Testis (tissue), 3 donors: Measurements from ENCODE around the gene GJD4. TPM values are rescaled to one million over a fixed set of nuclear protein-coding genes. Genes with fewer than 3 reads are reported as not detected.

ENCODE experiments used
- DNase-seq: peaks from one replicate; pipeline ENCODE4 v3.0.0-alpha.2; 2019
- H3K27ac ChIP-seq, 2 donors: fragments of 200-600 bp; sonication (generic); one replicate each; pipeline ENCODE4 v1.5.1; 2019
- H3K27me3 ChIP-seq: fragments of 200-600 bp; sonication (generic); one replicate; pipeline ENCODE4 v1.5.1; 2019
- H3K36me3 ChIP-seq: fragments of 200-600 bp; sonication (generic); one replicate; pipeline ENCODE4 v1.5.1; 2017; ENCODE audit warnings: low read depth; ENCODE audit errors: missing control alignments
- H3K4me1 ChIP-seq: fragments of 200-600 bp; sonication (generic); one replicate; pipeline ENCODE4 v1.5.1; 2019
- H3K4me3 ChIP-seq, 2 donors: fragments of 200-600 bp; sonication (generic); one replicate each; pipeline ENCODE4 v1.5.1; 2017 to 2019
- H3K9me3 ChIP-seq: fragments of 200-600 bp; sonication (generic); one replicate; pipeline ENCODE4 v1.5.1; 2017
- CTCF ChIP-seq, 3 experiments: fragments of 450-650 bp in 2 of 3; fragments of 200-600 bp in 1 of 3; sonication (generic) in 1 of 3; IDR thresholded peaks; one replicate each; pipeline ENCODE4 v1.5.1; 2016 to 2019; ENCODE audit warnings: antibody characterized with exemption in 3 of 3, mild to moderate bottlenecking in 2 of 3, moderate library complexity in 1 of 3
- POLR2A ChIP-seq: fragments of 450-650 bp; IDR thresholded peaks from one replicate; pipeline ENCODE4 v1.6.1; 2017; ENCODE audit warnings: antibody characterized with exemption, mild to moderate bottlenecking, moderate library complexity
- WGBS, 2 donors: methylation state at CpG; one replicate each; pipeline ENCODE4 v1.1.5; 2018; 5-methylcytosine and 5-hydroxymethylcytosine counted together
- intact Hi-C: fragments of 100-400 bp; cut with DNase I; formaldehyde crosslinking; loops from one replicate; pipeline ENCODE4 v1.15.1; 2023; ENCODE audit warnings: low total_unique reads
- polyA plus RNA-seq: library from polyadenylated mRNA; stranded (reverse); fragments of 350-450 nt; fragmentation: Illumina TruSeq; extraction: RNeasy Lipid Tissue Mini Kit (QIAGEN cat#74804); gene quantifications from one replicate; pipeline ENCODE4 v1.2.3, GENCODE V29; 2014; ENCODE audit warnings: low read depth, low replicate concordance; ENCODE audit not compliant: insufficient read depth
- total RNA-seq, 2 donors: library from RNA; depleted of rRNA; stranded (reverse); fragments of >200 nt; gene quantifications; one replicate each; pipeline ENCODE4 v1.2.3, GENCODE V29; 2016

GJD4 gene
- total and polyA plus RNA-seq, 3 donors from 2014 or later = 0.31 TPM; not detected in 2

- intact Hi-C loops = no loop called here
- no peaks in the 10 kb centered on the region for H3K27me3 ChIP-seq
- peaks cover 3% of the 10 kb centered on the region for H3K4me1 ChIP-seq
- TF ChIP-seq POLR2A = no peak
- no peak for TF ChIP-seq CTCF (IDR thresholded peaks at IDR 0.05)
- H3K4me3 ChIP-seq = peak overlapping the region; percentile 77
- H3K36me3 ChIP-seq = no peaks in the 10 kb centered on the region
- 0% methylated on average over 31 of the region's 54 CpGs; no CpG with 5 or more reads in 1 of the 2 donors for whole genome bisulfite sequencing, 2 donors
- H3K9me3 ChIP-seq = no peaks in the 10 kb centered on the region
- no peak for DNase-seq
- H3K27ac ChIP-seq = peak overlapping the region; percentile 19 to 73
Observed at GRCh38 chr10:35641676-35642034, 36.5 kb downstream of the GJD4 start.

GRCh38 chr10:35642035-35642792 lies 37.1 kb downstream of the GJD4 start, which contains the start of gene FZD8:
Gene FZD8 (minus strand): TSS chr10:35642296. CDS start chr10:35641429, 867 bp downstream.
- WGBS, 2 donors = 0 to 1% methylated on average over 4 to 47 of the region's 80 CpGs
- Histone ChIP-seq H3K36me3 (no peaks in the 10 kb centered on the region), H3K4me3 (peak within 1 kb of the TSS; percentile 77), H3K27ac (peak within 1 kb of the TSS; percentile 19 to 73), H3K4me1 (peaks cover 3% of the 10 kb centered on the region), H3K27me3 (no peaks in the 10 kb centered on the region), H3K9me3 (no peaks in the 10 kb centered on the region)
- peak; percentile 94 for DNase-seq
- TF ChIP-seq CTCF (IDR thresholded peaks at IDR 0.05) (no peak), POLR2A (peak; percentile 68)
- intact Hi-C loops = no loop called here

- Histone ChIP-seq H3K4me1 (peaks cover 3% of the 10 kb centered on the region), H3K4me3 (peak overlapping the region; percentile 77), H3K36me3 (no peaks in the 10 kb centered on the region), H3K27me3 (no peaks in the 10 kb centered on the region), H3K27ac (peak overlapping the region in 1 of 2 donors; percentile 36), H3K9me3 (no peaks in the 10 kb centered on the region)
- intact Hi-C loops = no loop called here
- no peak for DNase-seq
- WGBS, 2 donors = 0% methylated on average over 9 to 17 of the region's 17 CpGs
- TF ChIP-seq CTCF (IDR thresholded peaks at IDR 0.05) (no peak), POLR2A (no peak)
Observed at GRCh38 chr10:35642793-35643114, 37.6 kb downstream of the GJD4 start.

- peak overlapping the region; percentile 36 for H3K27ac ChIP-seq
- 0% methylated on average over 41 to 42 of the region's 42 CpGs for WGBS, 2 donors
Observed at GRCh38 chr10:35643151-35644049, 38.3 kb downstream of the GJD4 start.

More at GRCh38 chr10:35643151-35644049, 38.3 kb downstream of the GJD4 start:
- H3K27me3 ChIP-seq = no peaks in the 10 kb centered on the region
- H3K36me3 ChIP-seq = no peaks in the 10 kb centered on the region
- no peaks in the 10 kb centered on the region for H3K9me3 ChIP-seq
- peak overlapping the region; percentile 77 for H3K4me3 ChIP-seq
- TF ChIP-seq POLR2A (no peak), CTCF (IDR thresholded peaks at IDR 0.05) (no peak)
- peak; percentile 89 for DNase-seq
- intact Hi-C loops = no loop called here
- peaks cover 3% of the 10 kb centered on the region for H3K4me1 ChIP-seq
